Uterus (tissue), 2 donors: ENCODE results near the gene RGS6.

Experiments used
- CTCF ChIP-seq, 4 experiments: fragments of 200-600 bp in 2 of 4; fragments of 450-650 bp in 2 of 4; sonication (generic) in 2 of 4; IDR thresholded peaks; one replicate each; pipeline ENCODE4 v1.5.1; 2016 to 2019; ENCODE audit warnings: antibody characterized with exemption in 4 of 4, mild to moderate bottlenecking in 2 of 4, moderate library complexity in 1 of 4
- POLR2A ChIP-seq, 2 donors: fragments of 450-650 bp; IDR thresholded peaks; one replicate each; pipeline ENCODE4 v1.6.1; 2016; ENCODE audit warnings: antibody characterized with exemption in 2 of 2, mild to moderate bottlenecking in 1 of 2, moderate library complexity in 1 of 2

- no peak for TF ChIP-seq CTCF (IDR thresholded peaks at IDR 0.05)
- no peak for TF ChIP-seq POLR2A (IDR thresholded peaks at IDR 0.05)
These were observed 162.8 kb downstream of the RGS6 start for GRCh38 chr14:72094844-72095582.
